Measurements from ENCODE around the gene MPG. TPM values are rescaled to one million over a fixed set of nuclear protein-coding genes. Genes with fewer than 3 reads are reported as not detected.
A peak's percentile ranks its signal among the peaks of the same experiment; 100 is the strongest.

The MPG gene
- total and polyA plus RNA-seq, 2 experiments from 2014 or later: 38.0 to 91.1 TPM

DNA sequence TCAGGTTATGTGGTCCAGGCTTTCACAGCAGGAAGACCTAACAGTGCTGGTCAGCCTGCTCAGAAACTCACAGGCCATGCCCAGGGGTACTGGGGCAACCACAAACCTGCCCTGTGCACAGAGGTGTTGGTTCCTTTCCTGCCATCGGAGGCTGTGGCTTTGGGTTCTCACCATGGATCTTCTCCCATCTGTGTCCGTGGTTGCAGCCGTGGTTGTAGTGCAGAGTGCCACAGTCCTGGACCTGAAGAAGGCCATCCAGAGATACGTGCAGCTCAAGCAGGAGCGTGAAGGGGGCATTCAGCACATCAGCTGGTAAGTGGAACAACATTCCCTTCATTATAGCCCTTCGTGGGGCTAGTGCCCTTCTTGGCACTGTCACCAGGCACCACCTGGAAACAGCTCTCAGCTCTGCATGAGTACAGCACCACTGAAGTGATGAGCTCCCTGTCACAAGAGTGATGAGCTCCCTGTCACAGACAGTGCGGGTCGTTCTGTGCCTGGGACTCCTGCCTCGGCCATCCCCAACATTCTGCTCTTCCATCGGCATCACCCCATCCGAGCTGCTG is 22.4 kb upstream of the MPG start (continued):
- TF ChIP-seq, protein P1, sequence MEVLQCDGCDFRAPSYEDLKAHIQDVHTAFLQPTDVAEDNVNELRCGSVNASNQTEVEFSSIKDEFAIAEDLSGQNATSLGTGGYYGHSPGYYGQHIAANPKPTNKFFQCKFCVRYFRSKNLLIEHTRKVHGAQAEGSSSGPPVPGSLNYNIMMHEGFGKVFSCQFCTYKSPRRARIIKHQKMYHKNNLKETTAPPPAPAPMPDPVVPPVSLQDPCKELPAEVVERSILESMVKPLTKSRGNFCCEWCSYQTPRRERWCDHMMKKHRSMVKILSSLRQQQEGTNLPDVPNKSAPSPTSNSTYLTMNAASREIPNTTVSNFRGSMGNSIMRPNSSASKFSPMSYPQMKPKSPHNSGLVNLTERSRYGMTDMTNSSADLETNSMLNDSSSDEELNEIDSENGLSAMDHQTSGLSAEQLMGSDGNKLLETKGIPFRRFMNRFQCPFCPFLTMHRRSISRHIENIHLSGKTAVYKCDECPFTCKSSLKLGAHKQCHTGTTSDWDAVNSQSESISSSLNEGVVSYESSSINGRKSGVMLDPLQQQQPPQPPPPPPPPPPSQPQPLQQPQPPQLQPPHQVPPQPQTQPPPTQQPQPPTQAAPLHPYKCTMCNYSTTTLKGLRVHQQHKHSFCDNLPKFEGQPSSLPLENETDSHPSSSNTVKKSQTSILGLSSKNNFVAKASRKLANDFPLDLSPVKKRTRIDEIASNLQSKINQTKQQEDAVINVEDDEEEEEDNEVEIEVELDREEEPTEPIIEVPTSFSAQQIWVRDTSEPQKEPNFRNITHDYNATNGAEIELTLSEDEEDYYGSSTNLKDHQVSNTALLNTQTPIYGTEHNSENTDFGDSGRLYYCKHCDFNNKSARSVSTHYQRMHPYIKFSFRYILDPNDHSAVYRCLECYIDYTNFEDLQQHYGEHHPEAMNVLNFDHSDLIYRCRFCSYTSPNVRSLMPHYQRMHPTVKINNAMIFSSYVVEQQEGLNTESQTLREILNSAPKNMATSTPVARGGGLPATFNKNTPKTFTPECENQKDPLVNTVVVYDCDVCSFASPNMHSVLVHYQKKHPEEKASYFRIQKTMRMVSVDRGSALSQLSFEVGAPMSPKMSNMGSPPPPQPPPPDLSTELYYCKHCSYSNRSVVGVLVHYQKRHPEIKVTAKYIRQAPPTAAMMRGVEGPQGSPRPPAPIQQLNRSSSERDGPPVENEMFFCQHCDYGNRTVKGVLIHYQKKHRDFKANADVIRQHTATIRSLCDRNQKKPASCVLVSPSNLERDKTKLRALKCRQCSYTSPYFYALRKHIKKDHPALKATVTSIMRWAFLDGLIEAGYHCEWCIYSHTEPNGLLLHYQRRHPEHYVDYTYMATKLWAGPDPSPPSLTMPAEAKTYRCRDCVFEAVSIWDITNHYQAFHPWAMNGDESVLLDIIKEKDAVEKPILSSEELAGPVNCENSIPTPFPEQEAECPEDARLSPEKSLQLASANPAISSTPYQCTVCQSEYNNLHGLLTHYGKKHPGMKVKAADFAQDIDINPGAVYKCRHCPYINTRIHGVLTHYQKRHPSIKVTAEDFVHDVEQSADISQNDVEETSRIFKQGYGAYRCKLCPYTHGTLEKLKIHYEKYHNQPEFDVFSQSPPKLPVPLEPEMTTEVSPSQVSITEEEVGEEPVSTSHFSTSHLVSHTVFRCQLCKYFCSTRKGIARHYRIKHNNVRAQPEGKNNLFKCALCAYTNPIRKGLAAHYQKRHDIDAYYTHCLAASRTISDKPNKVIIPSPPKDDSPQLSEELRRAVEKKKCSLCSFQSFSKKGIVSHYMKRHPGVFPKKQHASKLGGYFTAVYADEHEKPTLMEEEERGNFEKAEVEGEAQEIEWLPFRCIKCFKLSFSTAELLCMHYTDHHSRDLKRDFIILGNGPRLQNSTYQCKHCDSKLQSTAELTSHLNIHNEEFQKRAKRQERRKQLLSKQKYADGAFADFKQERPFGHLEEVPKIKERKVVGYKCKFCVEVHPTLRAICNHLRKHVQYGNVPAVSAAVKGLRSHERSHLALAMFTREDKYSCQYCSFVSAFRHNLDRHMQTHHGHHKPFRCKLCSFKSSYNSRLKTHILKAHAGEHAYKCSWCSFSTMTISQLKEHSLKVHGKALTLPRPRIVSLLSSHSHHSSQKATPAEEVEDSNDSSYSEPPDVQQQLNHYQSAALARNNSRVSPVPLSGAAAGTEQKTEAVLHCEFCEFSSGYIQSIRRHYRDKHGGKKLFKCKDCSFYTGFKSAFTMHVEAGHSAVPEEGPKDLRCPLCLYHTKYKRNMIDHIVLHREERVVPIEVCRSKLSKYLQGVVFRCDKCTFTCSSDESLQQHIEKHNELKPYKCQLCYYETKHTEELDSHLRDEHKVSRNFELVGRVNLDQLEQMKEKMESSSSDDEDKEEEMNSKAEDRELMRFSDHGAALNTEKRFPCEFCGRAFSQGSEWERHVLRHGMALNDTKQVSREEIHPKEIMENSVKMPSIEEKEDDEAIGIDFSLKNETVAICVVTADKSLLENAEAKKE (CRISPR knock-in tag; IDR thresholded peaks at IDR 0.05): no peak
- no peak for TF ChIP-seq ZNF114 (CRISPR knock-in tag; IDR thresholded peaks at IDR 0.05)

DNA sequence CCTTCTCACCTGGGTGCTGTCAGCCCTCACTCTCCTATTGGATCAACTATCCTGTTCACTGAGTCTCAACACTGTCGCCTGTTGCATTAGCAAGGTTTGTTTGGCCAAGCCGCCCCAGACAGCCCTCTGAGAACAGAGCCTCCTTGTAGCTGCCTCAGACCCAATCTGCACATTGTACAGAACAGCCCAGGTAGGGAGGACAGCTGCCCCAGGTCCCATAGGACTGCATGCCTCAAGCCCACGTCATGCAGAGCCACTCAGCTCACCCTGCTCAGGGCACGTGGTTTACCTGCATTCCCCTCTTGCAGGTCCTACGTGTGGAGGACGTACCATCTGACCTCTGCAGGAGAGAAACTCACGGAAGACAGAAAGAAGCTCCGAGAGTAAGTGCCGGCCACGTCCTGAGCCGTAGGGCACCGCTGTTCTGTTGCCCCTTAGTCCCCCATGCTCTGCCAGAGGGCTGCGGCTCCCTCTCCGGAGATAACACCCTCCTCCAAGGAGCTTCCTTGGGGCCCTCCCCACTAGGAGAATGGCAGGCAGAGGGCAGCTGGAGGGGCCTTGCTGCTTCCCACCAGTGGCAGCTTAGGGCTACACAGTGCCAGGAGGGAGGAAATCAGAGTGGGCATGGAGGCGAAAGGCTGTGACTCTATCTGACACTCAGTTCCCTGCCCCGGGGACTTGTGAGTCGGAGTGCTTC is 21.6 kb upstream of the MPG start:
- Mint-ChIP-seq H3K9me3 (peaks cover 3% of the 10 kb centered on the region), H3K27me3 (ENCODE audit: insufficient read depth, low read depth, poor library complexity) (peaks cover 16% of the 10 kb centered on the region), H3K4me1 (peaks cover 4% of the 10 kb centered on the region; the same call in 2 of the 3 replicates), H3K36me3 (ENCODE audit: low read depth) (peaks cover 70% of the 10 kb centered on the region), H3K27ac (no peak overlapping the region), H3K4me3 (peak overlapping the region; percentile 32; the same call in 2 of the 3 replicates)
- Histone ChIP-seq H3K27me3 (ENCODE audit: insufficient read depth) (no peaks in the 10 kb centered on the region), H2AFZ (no peak overlapping the region), H3K4me3 (no peak overlapping the region), H3K79me2 (replicated peaks; ENCODE audit: insufficient read depth) (peaks cover 27% of the 10 kb centered on the region), H3K4me1 (ENCODE audit: insufficient read depth) (peaks cover 2% of the 10 kb centered on the region; the same call in 1 of the 2 replicates), H3F3A (replicated peaks; ENCODE audit: low read depth) (0 out of 2 replicates have a peak, but pooled peaks cover 6% of the 10 kb centered on the region), H4K20me1 (replicated peaks; ENCODE audit: insufficient read depth) (no peaks in the 10 kb centered on the region; the same call in 1 of the 2 replicates), H3K36me3 (ENCODE audit: insufficient read depth) (peaks cover 7% of the 10 kb centered on the region; the same call in 1 of the 2 replicates), H3K9me2 (ENCODE audit: insufficient read depth) (no peaks in the 10 kb centered on the region), H3K4me2 (no peak overlapping the region), H3K27ac (ENCODE audit: low read depth) (no peak overlapping the region)
- no peak for ATAC-seq
- DNase-seq (ENCODE audit: low spot score): no peak
- TF ChIP-seq EZH2phosphoT487 (IDR thresholded peaks at IDR 0.05; ENCODE audit: unreplicated experiment) (no peak), REST (IDR thresholded peaks at IDR 0.05; ENCODE audit: unreplicated experiment) (no peak), CREB1 (CRISPR knock-in tag; IDR thresholded peaks at IDR 0.05; ENCODE audit: low read depth) (no peak), ZNF114 (CRISPR knock-in tag; IDR thresholded peaks at IDR 0.05) (no peak), STAT1 (IDR thresholded peaks at IDR 0.05; ENCODE audit: unreplicated experiment) (no peak), NANOG (IDR thresholded peaks at IDR 0.05; ENCODE audit: borderline replicate concordance) (no peak), ZNF331 (CRISPR knock-in tag; IDR thresholded peaks at IDR 0.05; ENCODE audit: low read depth) (no peak)
- TF ChIP-seq, protein P2, sequence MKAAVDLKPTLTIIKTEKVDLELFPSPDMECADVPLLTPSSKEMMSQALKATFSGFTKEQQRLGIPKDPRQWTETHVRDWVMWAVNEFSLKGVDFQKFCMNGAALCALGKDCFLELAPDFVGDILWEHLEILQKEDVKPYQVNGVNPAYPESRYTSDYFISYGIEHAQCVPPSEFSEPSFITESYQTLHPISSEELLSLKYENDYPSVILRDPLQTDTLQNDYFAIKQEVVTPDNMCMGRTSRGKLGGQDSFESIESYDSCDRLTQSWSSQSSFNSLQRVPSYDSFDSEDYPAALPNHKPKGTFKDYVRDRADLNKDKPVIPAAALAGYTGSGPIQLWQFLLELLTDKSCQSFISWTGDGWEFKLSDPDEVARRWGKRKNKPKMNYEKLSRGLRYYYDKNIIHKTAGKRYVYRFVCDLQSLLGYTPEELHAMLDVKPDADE (IDR thresholded peaks at IDR 0.05): no peak

Measured in GM23338 (cell line).